Measurements from ENCODE around the gene NAALADL2.

GRCh38 chr3:175295248-175296130, 436.4 kb downstream of the NAALADL2 start:
- no peak for TF ChIP-seq CTCF (IDR thresholded peaks at IDR 0.05)
- TF ChIP-seq EZH2phosphoT487 (IDR thresholded peaks at IDR 0.05): no peak
- no peak for TF ChIP-seq EZH2 (IDR thresholded peaks at IDR 0.05)

Measured in neural progenitor cell (in vitro differentiated cells).